ENCODE measurements around the gene PHTF1.

The PHTF1 gene

GRCh38 chr1:113665071-113665470, 94.2 kb downstream of the PHTF1 start:
- DNase-seq (ENCODE audit: low read depth, low spot score), result no peak

GRCh38 chr1:113663165-113663951, 95.9 kb downstream of the PHTF1 start:
- DNase-seq (ENCODE audit: low read depth, low spot score), result no peak

GRCh38 chr1:113662101-113662500, 97.2 kb downstream of the PHTF1 start:
- no peak for DNase-seq (ENCODE audit: low read depth, low spot score)

GRCh38 chr1:113660088-113660487, 99.2 kb downstream of the PHTF1 start:
- DNase-seq (ENCODE audit: low read depth, low spot score), result no peak

- DNase-seq (ENCODE audit: low read depth, low spot score), result no peak
Observed at GRCh38 chr1:113659556-113659955, 99.7 kb downstream of the PHTF1 start.

- DNase-seq (ENCODE audit: low read depth, low spot score), result no peak
Observed at GRCh38 chr1:113659035-113659434, 100.3 kb downstream of the PHTF1 start.

- DNase-seq (ENCODE audit: low read depth, low spot score), result no peak
Observed at GRCh38 chr1:113657556-113658063, 101.7 kb downstream of the PHTF1 start.

- no peak for DNase-seq (ENCODE audit: low read depth, low spot score)
Observed at GRCh38 chr1:113657126-113657525, 102.2 kb downstream of the PHTF1 start.

GRCh38 chr1:113654883-113655282, 104.4 kb downstream of the PHTF1 start:
- no peak for DNase-seq (ENCODE audit: low read depth, low spot score)

- DNase-seq (ENCODE audit: low read depth, low spot score), result no peak
Observed at GRCh38 chr1:113653741-113654140, 105.5 kb downstream of the PHTF1 start.

- no peak for DNase-seq (ENCODE audit: low read depth, low spot score)
Observed at GRCh38 chr1:113652771-113653170, 106.5 kb downstream of the PHTF1 start.

GRCh38 chr1:113648478-113648877, 110.8 kb downstream of the PHTF1 start:
- no peak for DNase-seq (ENCODE audit: low read depth, low spot score)

GRCh38 chr1:113647164-113647563, 112.1 kb downstream of the PHTF1 start:
- DNase-seq (ENCODE audit: low read depth, low spot score), result no peak
